ENCODE measurements around the gene FGF8.

Gene FGF8

GRCh38 chr10:101768791-101769170 lies 7.1 kb downstream of the FGF8 start:
- DNase-seq: no peak

- no peak for DNase-seq
Measured at GRCh38 chr10:101767966-101768790, 7.7 kb downstream of the FGF8 start.

GRCh38 chr10:101767600-101767945 lies 8.3 kb downstream of the FGF8 start:
- no peak for DNase-seq

GRCh38 chr10:101766753-101767599 lies 8.9 kb downstream of the FGF8 start:
- DNase-seq: no peak

- no peak for DNase-seq
Measured at GRCh38 chr10:101766306-101766705, 9.6 kb downstream of the FGF8 start.

GRCh38 chr10:101763141-101763846 lies 12.6 kb downstream of the FGF8 start:
- DNase-seq: no peak

- no peak for DNase-seq
Measured at GRCh38 chr10:101762736-101763135, 13.2 kb downstream of the FGF8 start.

GRCh38 chr10:101761226-101761625 lies 14.7 kb downstream of the FGF8 start:
- no peak for DNase-seq

- DNase-seq: no peak
Measured at GRCh38 chr10:101760510-101760909, 15.4 kb downstream of the FGF8 start.

- DNase-seq: no peak
Measured at GRCh38 chr10:101759309-101760247, 16.3 kb downstream of the FGF8 start.

GRCh38 chr10:101758858-101759257 lies 17.1 kb downstream of the FGF8 start:
- DNase-seq: no peak

- DNase-seq: no peak
Measured at GRCh38 chr10:101752241-101752640, 23.7 kb downstream of the FGF8 start.

- DNase-seq: no peak
Measured at GRCh38 chr10:101749047-101750016, 26.6 kb downstream of the FGF8 start.

GRCh38 chr10:101748496-101748895 lies 27.4 kb downstream of the FGF8 start:
- DNase-seq: no peak

- peak; percentile 13 to 35 (median 15) for DNase-seq
Measured at GRCh38 chr10:101745074-101745696, 30.7 kb downstream of the FGF8 start.

GRCh38 chr10:101744267-101744666 lies 31.6 kb downstream of the FGF8 start:
- DNase-seq: no peak

- no peak for DNase-seq
Measured at GRCh38 chr10:101741938-101742337, 34.0 kb downstream of the FGF8 start.

- DNase-seq: no peak
Measured at GRCh38 chr10:101736666-101737065, 39.2 kb downstream of the FGF8 start.

- DNase-seq: no peak
Measured at GRCh38 chr10:101732096-101732495, 43.8 kb downstream of the FGF8 start.

GRCh38 chr10:101726115-101726387 lies 49.9 kb downstream of the FGF8 start:
- DNase-seq: no peak
